Retinal pigment epithelial cell (primary cell): ENCODE data around the gene AKAP6.

Experiments used
- DNase-seq: peaks from one replicate; pipeline ENCODE4 v3.0.0-alpha.2; 2010; ENCODE audit warnings: low read depth
- H3K4me3 ChIP-seq: 2 replicates; pipeline ENCODE4 v1.5.1; 2011; ENCODE audit warnings: mild to moderate bottlenecking, low read length, control low read depth, moderate library complexity
- CTCF ChIP-seq: conservative IDR thresholded peaks from 2 replicates; pipeline ENCODE4 v1.5.1; 2011; ENCODE audit warnings: low read depth, low read length, control low read depth, inconsistent platforms

AKAP6 gene

GRCh38 chr14:32633224-32633859 is 304.2 kb downstream of the AKAP6 start:
- no peak overlapping the region for H3K4me3 ChIP-seq
- peak; percentile 76 for DNase-seq
- no peak for TF ChIP-seq CTCF

GRCh38 chr14:32633930-32634329 is 304.8 kb downstream of the AKAP6 start:
- no peak overlapping the region for H3K4me3 ChIP-seq
- TF ChIP-seq CTCF = no peak
- DNase-seq = no peak

GRCh38 chr14:32635061-32635719 is 306.1 kb downstream of the AKAP6 start:
- no peak overlapping the region for H3K4me3 ChIP-seq
- no peak for TF ChIP-seq CTCF
- peak; percentile 60 for DNase-seq

GRCh38 chr14:32637582-32637981 is 308.5 kb downstream of the AKAP6 start:
- DNase-seq = no peak
- no peak overlapping the region for H3K4me3 ChIP-seq
- TF ChIP-seq CTCF = no peak

- H3K4me3 ChIP-seq = no peak overlapping the region
- no peak for DNase-seq
- TF ChIP-seq CTCF = no peak
These were observed 310.1 kb downstream of the AKAP6 start for GRCh38 chr14:32639208-32639607.

- no peak for TF ChIP-seq CTCF
- H3K4me3 ChIP-seq = no peak overlapping the region
- no peak for DNase-seq
These were observed 316.5 kb downstream of the AKAP6 start for GRCh38 chr14:32645551-32645950.

GRCh38 chr14:32648434-32648833 is 319.3 kb downstream of the AKAP6 start:
- no peak overlapping the region for H3K4me3 ChIP-seq
- no peak for TF ChIP-seq CTCF
- DNase-seq = no peak
